Stimulated activated CD8-positive, alpha-beta memory T cell treated with anti-CD3 and anti-CD28 coated beads, Interleukin-12 subunit alpha, Interleukin-12 subunit beta, amount 100 ng/mL, for 24 hours (primary cell): ENCODE data around the gene CACNA1G.

ENCODE experiments used
- DNase-seq: peaks from one replicate; pipeline ENCODE4 v3.0.0-alpha.2; 2020; ENCODE audit errors: extremely low read depth

The CACNA1G gene

DNA sequence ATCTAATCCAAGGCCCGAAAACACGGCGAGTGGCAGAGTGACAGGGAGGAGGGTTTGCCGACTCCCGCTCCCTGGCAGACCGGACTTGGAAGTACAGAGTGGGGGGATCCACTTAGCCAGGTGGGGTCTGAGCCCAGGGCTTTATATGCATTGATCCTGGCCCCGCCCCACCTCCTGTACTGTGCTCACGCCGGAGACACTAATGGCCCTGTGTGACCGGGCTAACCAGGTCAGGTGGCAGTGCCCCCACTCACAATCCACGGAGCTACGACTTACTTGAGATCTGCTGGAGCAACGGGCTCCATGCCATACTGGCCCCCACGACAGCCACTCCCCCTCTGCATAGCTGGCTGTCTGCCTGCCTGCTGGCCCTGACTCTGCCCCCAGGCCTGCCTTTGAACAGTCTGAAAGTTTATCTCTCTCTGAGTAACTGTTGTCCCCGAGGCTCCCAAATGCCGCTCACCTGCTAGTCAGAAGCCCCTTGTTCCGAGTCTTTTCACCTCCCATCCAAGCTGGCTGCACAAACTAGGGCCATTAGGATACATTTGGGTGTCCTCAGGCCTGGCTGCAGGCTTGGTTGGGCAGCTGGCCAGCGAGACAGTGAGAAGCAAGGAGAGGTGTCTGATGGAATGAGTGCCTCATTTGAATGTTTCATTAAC, 28.0 kb downstream of the CACNA1G start:
- DNase-seq = no peak

DNA sequence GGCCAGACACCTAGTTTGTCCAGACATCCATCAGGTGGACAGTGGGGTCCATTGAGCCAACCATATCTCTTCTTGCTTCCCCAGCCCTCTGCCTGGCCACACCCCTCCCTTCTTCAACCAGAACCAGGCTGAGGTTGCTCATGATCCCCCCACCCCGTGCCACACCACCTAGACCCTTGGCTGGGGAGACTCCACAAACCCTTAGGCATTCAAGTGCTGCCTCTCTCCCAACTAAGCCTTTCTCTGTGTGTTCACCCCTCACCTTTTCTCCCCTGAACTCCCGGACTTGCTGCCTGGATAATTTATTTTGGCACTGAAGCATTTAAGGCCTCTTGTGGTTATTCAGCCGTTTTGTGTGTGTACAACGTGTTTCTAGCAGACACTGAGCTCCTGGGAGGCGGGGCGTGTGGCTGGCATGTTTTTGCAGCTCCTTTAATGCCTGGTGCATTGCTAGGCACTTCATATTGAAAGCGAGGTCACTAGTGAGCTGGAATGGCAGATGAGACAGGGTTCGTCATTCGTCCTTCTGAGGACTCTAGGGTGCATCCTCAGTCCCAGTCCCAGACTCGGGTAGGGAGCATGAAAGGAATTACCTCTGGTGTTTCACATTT, 28.7 kb downstream of the CACNA1G start:
- DNase-seq = no peak

DNA sequence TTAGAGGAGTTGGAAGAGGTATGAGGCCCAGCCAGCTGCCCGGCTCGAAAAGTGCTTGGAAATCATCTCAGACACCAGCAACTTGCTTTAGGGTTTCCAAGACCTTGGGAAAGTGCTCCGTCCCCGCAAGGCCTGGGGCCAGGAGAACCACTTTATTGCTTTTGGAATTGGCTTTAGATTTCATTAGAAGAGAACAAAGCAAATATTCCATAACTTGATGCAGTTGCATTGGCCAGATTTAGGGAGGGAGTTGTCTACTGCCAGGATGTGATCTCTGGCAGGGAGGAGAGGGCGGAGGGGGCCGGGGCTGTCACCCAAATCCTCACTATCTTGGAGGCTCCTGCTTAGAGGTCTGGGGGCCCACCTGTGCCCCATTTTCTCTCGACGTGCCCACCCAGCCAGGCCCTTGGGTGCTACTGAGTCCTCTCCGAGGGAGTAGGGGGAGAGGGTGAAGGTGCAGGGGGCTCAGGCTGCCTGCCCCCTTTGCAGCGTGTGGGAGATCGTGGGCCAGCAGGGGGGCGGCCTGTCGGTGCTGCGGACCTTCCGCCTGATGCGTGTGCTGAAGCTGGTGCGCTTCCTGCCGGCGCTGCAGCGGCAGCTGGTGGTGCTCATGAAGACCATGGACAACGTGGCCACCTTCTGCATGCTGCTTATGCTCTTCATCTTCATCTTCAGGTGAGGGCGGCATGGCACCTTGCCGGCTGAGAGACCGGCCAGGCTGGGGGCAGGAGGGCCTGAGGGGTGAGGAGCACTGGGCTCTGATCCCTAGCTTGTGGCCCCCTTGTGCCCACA, 30.6 kb downstream of the CACNA1G start:
- no peak for DNase-seq

DNA sequence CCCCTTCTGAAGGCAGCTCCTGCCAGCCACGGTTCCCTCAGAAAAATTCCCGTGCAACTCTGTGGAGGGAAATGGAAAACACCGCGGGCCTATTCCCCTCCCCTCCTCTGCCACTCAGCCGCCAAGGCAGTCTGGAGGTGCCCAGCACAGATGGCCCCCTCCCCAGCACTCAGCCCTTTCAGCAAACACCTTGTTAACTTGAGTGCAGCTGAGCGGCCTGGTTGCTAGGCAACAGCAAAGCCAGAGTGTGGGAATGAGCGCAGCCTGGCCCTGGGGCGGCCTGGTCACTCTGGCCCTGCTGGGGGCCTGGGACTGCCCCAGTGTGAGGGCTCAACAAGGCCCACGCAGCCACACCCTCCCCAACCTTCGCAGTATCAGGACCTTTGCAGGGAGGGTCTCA, 32.8 kb downstream of the CACNA1G start:
- DNase-seq = no peak

DNA sequence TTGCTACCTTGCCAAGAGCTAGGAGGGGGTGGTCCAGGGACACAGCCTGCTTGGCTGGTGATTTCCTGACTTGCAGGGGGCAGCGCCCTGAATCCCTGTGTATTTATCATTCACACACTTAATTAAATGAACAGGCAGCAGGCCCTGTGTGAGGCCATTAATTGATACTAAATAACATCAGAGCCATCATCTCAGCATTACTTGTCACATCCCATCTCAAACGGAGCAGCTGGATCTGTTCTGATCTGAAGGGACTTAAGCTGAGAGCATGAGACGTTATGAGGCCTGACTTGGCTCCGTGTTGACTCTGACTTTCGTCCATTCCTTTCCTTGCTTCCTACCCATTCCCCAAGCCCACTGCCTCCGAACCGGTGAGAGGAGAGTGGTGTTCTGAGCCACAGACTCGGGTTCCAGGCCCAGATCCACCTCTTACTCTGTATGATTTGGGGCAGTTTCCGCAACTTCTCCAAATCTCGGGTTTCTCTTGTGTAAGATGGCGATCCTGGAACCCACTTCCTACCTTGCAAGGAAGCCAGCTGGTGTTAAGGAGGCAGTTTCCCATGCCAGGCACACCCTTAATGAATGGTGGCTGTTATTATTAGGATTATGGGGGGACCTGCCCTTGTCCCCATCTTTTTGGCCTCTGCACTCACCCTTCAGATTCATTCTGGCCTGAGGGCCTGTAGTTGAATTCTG, 33.8 kb downstream of the CACNA1G start:
- no peak for DNase-seq

DNA sequence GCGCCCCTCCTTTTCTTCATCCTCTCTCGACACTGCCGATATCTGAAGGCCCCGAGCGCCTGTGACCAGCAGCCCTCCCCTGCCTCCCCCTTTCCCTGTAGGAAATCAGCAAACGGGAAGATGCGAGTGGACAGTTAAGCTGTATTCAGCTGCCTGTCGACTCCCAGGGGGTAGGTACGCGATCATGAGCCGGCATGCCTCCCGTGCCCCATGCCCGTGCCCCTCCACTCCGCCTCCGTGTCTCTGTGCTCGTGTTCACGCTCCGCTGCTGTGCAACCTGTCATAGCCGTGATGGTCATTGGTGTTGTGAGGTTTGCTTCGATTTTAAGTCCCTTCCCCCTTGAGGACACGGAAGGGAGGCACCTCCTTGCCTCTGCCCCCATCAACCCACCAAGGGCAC, 34.4 kb downstream of the CACNA1G start:
- no peak for DNase-seq

DNA sequence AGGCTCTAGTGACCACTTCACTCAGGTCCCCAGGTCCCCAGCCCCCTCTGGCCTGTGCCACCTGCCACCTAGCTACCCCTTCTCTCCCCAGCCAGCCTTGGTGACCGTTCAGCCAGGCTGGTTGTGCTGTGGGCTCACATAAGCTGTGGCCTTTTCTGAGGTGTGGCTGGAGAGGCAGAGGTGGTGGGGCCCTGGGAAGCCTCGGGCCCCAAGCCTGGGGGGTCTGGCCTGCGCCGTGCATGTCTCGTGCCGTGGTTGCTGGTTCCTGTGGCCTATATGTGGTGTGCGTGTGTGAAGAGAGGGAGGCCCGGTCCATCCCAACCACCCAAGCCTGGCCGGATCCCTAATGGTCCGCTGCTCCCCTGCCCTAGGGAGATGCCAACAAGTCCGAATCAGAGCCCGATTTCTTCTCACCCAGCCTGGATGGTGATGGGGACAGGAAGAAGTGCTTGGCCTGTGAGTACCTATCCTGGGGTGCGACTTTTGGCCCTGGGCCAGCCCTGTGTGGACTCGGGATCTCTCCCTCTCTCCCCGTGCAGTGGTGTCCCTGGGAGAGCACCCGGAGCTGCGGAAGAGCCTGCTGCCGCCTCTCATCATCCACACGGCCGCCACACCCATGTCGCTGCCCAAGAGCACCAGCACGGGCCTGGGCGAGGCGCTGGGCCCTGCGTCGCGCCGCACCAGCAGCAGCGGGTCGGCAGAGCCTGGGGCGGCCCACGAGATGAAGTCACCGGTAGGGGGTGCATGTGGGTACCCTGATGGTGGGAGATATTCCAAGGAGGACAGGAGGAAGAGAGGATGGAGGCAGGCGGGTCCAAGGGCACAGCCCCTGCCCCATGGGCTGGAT, 35.9 kb downstream of the CACNA1G start:
- DNase-seq = no peak

DNA sequence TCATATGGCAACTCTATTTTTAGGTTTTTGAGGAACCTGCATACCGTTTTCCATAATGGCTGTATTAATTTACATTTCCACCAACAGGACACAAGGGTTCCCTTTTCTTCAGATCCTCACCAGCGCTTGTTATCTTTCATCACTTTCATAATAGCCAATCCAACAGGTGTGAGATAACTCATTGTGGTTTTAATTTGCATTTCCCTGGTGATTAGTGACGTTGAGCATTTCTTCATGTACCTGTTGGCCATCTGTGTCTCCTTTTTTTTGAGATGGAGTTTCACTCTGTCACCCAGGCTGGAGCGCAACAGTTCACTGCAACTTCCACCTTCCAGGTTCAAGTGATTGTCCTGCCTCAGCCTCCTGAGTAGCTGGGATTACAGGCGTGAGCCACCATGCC, 38.0 kb downstream of the CACNA1G start:
- no peak for DNase-seq

DNA sequence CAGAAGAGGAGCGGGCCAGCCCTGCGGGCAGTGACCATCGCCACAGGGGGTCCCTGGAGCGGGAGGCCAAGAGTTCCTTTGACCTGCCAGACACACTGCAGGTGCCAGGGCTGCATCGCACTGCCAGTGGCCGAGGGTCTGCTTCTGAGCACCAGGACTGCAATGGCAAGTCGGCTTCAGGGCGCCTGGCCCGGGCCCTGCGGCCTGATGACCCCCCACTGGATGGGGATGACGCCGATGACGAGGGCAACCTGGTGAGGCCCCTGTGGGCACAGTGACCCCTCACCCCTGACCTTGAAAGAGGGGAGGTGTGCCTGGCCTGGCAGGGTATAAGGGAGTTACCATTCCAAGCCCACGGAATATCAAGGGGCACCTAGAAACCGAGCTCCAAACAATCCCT, 39.1 kb downstream of the CACNA1G start:
- DNase-seq = no peak

DNA sequence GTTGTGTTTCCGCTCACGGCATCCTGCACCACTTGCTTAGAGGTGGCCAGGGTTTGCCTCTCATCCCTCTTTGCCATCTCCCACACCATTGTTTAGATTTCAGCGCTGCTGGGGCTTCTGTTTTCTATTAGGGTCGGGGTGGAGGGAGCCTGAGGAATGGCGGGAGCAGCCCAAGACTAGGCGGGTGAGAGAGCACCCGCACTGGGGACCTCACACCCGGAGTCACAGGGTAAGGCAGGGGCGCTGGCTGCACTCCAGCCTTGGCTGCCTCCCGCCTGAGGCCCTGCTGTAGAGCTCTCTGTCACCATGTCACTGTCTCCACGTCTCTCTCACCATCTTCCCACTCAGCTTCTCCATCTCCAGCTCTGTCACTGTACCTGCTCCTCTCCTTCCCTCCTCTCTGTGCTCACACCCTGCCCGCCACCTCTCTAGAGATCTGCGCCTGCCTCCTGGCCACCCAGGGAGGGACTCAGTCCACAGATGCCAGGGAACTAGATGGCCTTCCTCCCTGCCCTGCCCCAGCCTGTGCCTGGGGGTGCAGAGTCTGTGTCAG, 41.4 kb downstream of the CACNA1G start:
- DNase-seq = no peak

DNA sequence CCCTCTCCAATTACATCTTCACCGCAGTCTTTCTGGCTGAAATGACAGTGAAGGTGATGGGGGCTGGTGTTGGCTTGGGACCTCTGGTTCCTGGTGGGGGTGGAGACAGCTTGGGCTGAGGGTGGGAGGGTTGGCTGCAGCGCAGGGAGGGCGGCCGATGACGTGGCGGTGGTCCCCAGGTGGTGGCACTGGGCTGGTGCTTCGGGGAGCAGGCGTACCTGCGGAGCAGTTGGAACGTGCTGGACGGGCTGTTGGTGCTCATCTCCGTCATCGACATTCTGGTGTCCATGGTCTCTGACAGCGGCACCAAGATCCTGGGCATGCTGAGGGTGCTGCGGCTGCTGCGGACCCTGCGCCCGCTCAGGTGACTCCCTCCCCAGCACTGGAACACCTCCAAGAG, 42.3 kb downstream of the CACNA1G start:
- no peak for DNase-seq

DNA sequence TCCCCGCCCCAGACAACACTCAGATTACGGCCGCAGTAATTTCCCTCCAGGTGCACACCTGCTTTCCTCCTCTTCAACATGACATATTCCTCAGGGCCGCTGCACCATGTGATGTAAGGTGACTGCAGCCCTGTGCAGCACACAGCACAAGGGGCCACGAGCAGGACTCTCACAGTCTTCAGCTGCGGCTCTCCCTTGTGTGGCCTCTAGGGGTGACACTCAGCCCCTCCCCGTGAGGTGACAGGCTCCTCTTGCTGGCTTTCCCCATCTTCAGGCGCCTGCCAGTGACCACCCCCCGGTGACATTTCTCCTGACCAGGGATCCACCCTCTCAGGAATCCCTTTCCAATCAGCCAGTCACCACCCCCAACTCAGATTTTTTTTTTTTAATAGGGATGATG, 42.8 kb downstream of the CACNA1G start:
- DNase-seq = no peak

DNA sequence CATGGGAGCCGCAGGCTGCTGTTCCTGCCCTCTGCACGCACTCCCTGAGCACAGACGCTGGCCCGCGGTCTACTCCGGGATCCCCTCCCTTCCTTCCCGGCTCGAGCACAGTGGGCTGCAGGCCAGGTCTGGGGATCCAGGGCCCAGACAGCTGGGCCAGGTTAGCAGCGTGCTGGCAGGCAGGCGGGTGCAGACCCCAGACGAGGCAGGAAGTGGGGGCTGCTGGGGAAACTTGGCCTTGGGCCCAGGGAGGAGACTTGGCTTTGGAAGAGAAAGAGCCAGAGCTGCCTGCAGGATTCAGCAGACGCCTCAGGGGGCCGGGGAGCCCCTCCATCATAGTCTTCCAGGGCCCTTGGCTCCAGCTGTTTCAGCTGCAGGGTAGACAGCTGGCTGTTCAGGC, 44.0 kb downstream of the CACNA1G start:
- DNase-seq = no peak

DNA sequence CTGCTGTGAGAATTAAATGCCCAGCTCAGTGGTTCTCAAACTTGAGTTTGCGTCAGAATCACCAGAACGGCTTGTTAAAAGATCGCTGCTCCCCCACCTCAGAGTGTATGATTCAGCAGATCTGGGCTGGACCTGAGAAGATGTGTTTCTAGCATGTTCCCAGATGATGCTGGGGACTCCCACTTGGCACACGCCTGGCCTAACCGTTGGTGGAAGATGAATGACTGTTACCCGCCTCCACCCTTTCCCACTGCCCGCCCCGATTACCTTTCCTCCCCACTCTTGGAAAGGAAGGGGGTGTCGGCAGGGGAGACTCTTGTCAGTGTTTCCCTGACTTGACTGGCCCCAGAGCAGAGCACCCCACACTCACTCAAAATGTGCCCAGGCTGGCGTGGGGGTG, 44.9 kb downstream of the CACNA1G start:
- DNase-seq = no peak

DNA sequence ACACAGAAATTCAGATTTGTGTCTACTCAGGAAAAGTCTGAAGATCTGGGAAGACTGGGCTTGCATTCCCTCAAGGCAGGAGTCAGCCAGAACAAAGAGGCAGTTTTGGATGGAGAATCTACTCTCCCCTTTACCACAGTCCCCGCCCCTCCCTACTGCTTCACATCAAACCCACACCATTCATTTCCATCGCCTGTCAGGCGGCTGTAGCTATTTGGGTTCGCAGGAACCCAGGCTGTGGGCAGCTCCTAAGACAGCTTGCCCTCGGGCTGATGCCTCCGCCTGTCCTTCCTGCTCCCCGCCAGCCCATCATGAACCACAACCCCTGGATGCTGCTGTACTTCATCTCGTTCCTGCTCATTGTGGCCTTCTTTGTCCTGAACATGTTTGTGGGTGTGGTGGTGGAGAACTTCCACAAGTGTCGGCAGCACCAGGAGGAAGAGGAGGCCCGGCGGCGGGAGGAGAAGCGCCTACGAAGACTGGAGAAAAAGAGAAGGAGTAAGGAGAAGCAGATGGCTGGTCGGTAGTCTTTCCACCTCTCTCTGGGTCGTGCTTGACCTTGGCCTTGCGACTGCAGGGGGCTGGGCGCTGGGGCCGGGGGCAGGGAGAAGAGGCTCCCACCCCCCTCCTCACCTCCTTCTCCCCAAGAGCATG, 47.1 kb downstream of the CACNA1G start:
- no peak for DNase-seq

DNA sequence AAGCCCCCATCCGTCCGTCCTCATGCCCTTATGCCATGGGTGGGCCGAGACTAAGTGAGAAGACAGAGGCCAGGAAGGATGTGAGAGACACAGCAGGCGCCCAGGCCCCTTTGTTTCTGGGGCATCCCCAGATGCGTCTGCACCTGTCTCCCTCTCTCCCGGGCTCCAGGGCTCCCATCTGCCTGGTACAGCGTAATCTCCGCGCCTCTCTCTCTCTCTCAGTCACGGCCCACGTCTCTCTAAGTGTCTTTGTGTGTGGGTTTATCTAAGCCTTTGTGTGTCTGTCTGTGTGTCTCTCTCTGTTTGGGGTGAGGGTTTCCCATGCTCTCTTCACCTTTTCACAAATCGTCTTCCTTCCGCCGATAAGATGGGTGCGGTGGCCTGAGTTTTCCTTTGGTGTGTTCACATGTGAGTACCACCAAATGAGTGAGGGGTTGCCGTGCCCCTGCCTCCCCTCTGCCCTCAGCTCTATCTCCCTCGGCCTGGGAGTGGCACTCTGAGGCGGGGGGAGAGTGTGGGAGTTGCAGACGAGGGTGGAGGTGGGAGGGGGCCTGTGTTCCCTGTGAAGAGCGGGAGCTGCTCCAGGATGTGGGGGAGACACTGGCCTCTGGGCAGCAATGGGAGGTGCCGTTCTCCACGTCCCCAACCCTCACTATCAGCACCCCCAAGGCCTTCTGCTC, 48.3 kb downstream of the CACNA1G start:
- no peak for DNase-seq

DNA sequence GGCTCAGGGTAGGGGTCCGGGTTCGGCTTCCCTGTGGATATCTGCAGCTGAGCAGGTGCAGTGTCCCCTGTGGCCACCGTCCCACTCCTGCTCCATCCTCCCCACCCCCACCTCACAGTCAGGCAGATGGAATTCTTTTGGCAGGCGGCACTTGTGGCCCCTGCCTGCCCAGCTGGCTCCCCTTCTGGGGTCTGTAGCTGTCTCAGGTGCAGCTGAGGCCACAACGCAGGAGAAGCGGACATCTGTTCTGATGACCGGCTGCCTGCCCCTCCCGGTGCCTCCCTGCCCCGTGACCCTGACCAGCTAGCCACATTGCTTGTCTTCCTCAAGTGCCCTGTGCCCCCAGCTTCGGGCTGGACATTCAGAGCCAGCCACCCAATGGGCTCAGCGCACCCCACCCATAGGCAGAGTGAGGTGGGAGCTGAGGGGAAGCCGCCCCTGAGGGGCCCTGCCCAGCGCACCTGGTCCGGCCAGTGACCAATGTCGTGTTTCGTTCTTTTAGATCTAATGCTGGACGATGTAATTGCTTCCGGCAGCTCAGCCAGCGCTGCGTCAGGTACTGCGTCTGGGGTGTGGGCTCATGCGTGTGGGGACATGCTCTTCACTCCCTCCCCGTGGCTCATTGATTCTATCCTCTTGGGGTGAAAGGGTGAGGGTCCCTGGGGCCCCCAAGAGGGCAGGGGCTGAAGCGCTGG, 49.0 kb downstream of the CACNA1G start:
- DNase-seq = no peak

DNA sequence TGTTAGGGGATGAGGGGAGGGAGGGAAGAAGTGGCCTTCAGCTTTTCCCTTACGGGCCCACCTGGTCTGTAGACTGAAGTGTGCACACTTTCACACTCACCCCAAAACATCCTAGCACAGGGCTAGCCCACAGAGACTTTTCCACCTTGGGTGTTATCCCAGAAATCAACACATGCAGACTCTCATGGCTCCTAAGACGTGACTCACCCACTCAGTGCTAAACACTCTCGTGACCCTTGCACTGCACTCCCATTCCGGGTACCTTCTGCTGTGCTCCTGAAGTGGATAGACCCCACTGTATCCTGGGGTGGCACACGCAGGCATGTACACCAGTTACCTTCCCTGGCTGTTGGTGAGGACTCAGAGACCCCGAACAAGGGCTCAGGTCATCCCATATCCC, 51.1 kb downstream of the CACNA1G start:
- no peak for DNase-seq

DNA sequence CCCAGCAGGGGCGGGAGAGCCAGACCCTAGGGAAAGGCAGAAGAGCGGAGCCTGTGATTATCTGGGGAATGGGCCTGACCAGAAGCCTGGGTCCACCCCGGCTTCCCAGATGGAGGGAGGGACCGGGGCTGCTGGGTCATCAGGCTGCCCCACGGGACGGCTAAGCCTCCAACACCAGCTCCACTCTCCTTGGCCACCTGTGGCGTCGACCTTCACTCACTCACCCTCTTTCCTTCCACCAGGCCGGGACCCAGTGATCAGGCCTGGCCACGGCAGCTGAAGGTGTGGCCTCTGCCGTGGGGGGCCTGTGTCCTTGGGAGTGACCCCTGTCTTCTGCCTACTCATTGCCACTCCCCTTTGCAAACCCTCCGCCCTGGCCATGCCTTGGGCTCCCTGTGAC, 51.8 kb downstream of the CACNA1G start:
- no peak for DNase-seq
